ENCODE results near the gene DEFB125. TPM values are rescaled to one million over a fixed set of nuclear protein-coding genes. Genes with fewer than 3 reads are reported as not detected.

The DEFB125 gene
- polyA plus RNA-seq, 4 donors, result not detected

- no peak for DNase-seq (ENCODE audit: low read depth in 4 of 4, low spot score in 3 of 4)
Measured at GRCh38 chr20:145877-146276, 58.4 kb downstream of the DEFB125 start.

Other genes with a start within 250 kb of the DEFB125 start
- not detected for gene DEFB126, start 54.9 kb downstream of the DEFB125 start, polyA plus RNA-seq (ENCODE audit: insufficient read length in 4 of 4)
- gene DEFB127, start 69.8 kb downstream of the DEFB125 start, polyA plus RNA-seq (ENCODE audit: insufficient read length in 4 of 4), result not detected
- not detected for gene DEFB128, start 102.0 kb downstream of the DEFB125 start, polyA plus RNA-seq (ENCODE audit: insufficient read length in 4 of 4)
- not detected for gene DEFB129, start 139.6 kb downstream of the DEFB125 start, polyA plus RNA-seq (ENCODE audit: insufficient read length in 4 of 4)
- not detected for gene DEFB132, start 170.1 kb downstream of the DEFB125 start, polyA plus RNA-seq (ENCODE audit: insufficient read length in 4 of 4)
- gene C20orf96, start 203.1 kb downstream of the DEFB125 start, polyA plus RNA-seq (ENCODE audit: insufficient read length in 4 of 4), result 10 to 100 TPM; 32.8 to 42.9 (median 36.7) TPM
- 10 to 100 TPM; 47.1 to 54.6 (median 49.7) TPM for gene ZCCHC3, start 209.9 kb downstream of the DEFB125 start, polyA plus RNA-seq (ENCODE audit: insufficient read length in 4 of 4)
- gene SOX12, start 237.9 kb downstream of the DEFB125 start, polyA plus RNA-seq (ENCODE audit: insufficient read length in 4 of 4), result 10 to 100 TPM; 23.2 to 43.6 (median 28.6) TPM

All from left renal pelvis (tissue), 4 donors.